Activated CD4-positive, alpha-beta T cell treated with anti-CD3 and anti-CD28 coated beads, Interleukin-2, amount 50 U/mL, for 24 hours (primary cell): ENCODE data around the gene EPB41L1.

Experiments used
- DNase-seq, 2 donors: peaks; one replicate each; pipeline ENCODE4 v3.0.0-alpha.2; 2020; ENCODE audit warnings: low read depth in 1 of 2, low spot score in 1 of 2

Gene EPB41L1

DNA sequence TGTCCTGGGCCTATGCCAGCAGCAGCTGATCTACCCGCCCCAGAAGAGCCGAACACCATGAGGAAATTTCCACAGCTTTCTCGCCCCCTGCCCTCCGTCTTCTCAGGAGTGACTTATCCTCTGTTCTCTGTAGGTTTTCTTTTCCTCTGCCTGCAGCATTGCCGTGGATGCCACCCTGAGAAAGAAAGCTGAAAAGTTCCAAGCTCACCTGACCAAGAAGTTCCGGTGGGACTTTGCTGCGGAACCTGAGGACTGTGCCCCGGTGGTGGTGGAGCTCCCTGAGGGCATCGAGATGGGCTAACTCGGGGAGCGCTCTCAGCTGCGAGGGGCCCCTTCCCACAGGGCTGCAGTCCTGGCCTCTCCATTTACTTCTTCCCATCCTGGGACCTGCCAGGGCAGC, 100.9 kb downstream of the EPB41L1 start:
- DNase-seq: no peak

DNA sequence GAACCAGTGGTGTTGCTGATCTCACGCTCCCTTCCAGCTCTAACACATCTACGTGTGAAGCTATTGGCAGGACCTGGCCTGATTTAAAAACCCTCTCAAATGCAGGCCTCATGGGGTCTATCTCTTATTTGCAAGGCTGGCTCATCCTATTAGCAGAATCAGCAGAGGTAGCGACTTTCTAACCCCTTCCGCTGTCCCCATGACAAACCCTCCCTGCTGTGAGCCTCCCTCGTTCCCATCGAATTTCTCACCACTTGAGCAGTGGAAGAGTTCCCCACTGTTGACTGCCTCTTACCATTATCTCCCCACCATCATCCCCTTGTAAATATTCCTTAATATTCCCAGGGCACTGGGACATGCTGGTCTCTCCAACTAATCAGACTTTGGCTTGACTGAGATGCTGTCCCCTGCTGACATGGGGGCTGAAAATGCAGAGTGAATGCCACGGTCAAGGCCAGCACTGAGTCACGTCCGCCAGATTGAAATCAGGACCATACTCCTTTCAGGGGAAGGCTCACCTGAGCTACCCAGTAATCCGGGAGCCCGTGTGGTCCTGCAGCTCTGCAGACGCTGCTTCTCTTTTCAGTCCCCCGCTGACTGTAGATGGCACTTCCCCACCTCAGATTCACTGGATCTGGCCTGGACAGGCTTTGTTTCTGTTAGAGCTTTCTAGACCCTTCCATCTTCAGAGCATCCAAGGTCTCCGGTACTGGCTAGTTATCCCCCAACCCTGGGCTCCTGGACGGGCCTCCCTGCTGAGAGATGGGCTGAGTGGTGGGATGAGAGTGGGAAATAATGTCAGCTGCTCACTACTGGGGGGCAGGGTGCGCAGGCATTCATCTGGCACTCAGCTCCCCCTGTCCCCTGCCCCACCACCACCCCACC, 104.9 kb downstream of the EPB41L1 start:
- DNase-seq: no peak

DNA sequence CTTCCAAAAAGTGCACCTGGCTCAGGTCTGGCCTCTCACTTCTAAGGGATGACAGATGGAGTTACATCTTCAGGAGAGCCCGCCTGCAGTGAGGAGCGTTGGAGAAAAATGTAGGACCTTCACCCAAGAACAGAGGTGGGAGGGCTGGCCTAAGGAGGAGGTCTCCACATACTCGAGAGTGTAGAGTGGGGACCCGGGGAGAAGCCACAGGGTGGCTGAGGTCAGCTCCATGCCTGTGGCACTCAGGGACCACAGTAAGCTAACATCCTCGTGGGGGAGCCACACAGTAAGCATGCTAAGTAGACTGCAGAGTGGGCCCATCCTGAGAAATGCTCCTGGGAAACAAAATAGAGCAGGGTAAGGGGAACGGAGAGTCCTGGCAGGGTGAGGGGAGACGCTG, 105.8 kb downstream of the EPB41L1 start:
- DNase-seq: no peak

DNA sequence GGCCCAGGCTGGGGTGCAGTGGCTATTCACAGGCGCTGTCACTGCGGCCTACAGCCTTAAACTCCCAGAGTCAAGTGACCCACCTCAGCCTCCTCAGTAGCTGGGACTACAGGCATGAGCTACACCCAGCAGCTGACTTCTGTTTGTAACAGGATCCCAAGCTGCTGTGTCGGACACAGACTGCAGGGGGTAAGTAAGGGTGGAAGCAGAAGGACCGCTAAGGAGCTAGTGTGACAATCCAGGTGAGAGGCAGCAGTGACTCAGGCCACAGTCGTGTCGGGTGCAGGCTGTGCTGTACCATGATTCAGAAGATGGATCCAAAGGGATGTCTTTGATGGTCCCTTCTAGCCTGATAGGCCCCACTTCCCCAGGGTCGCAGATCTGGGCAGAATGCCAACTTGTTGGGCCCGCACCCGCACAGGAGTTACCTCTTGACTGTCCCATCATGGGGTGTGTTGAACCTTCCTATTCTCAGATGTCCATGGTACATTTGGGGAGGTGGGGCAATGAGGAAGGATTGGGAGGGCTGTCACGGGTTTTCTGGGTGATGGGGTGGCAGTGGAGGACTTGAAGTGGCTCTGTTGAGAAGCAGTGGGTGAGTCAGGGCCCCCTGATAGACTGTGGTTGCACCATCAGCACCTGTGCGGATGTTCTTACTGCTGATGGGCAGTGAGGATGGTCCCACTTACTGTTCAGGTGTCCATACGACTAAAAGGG, 107.0 kb downstream of the EPB41L1 start:
- DNase-seq: no peak

GRCh38 chr20:36262440-36262839, 107.9 kb downstream of the EPB41L1 start:
- DNase-seq: no peak

GRCh38 chr20:36264426-36265246, 110.1 kb downstream of the EPB41L1 start:
- DNase-seq: no peak

GRCh38 chr20:36266189-36266588, 111.6 kb downstream of the EPB41L1 start:
- DNase-seq: no peak

DNA sequence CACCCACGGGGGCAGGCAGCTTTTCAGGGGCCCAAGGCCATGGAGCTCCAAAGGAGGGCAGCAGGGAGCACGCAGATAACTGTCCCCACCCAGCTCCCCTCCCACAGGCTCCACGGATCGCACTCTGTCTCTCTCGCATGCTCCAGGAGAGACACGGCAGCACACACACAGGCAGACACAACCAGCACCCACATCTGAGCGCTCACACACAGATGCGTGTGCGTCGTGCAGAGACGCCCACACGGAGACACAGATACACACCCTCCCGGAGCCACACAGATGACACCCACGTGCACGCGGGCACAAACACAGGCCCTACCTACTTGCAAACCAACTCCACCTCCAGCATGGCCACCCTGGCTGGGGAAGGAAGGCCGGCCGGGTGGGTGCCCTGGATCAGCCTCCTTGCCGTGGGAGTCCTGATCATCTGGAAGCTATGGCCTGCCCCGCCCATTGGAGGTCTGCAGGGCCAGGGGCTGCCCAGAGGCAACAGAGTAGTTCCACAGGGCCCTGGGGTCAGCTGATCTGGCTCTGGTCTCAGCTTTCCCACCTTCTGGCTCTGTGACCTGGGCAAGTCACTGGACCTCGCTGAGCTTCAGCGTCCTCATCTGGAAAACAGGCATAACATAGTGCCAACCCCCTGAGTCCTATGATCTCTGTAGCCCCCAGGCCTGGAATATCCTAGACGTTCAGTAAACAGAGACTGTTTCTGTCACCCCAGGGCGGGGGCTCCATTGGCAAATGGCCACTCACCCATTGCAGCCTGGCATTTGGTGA, 113.3 kb downstream of the EPB41L1 start:
- DNase-seq: no peak

GRCh38 chr20:36268440-36269342, 114.2 kb downstream of the EPB41L1 start:
- no peak for DNase-seq

DNA sequence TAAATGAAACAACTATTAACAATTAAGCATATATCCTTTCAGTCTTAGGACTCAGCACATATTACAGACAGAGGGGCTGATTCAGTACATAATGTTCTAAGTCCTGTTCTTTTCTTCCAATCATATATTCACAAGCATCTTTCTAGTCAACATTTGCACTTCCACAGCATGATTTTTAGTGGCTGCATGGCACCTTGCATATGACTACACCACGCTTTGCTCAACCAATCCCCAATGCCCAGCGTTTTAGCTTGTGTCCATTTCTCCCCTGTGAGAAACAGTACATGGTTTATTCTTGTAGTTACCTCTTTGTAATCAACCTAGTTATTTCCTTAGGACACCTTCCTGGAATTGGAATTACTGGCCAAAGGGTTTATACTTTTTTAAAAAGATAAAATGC, 115.0 kb downstream of the EPB41L1 start:
- no peak for DNase-seq

GRCh38 chr20:36270744-36271638, 116.5 kb downstream of the EPB41L1 start:
- DNase-seq: no peak

DNA sequence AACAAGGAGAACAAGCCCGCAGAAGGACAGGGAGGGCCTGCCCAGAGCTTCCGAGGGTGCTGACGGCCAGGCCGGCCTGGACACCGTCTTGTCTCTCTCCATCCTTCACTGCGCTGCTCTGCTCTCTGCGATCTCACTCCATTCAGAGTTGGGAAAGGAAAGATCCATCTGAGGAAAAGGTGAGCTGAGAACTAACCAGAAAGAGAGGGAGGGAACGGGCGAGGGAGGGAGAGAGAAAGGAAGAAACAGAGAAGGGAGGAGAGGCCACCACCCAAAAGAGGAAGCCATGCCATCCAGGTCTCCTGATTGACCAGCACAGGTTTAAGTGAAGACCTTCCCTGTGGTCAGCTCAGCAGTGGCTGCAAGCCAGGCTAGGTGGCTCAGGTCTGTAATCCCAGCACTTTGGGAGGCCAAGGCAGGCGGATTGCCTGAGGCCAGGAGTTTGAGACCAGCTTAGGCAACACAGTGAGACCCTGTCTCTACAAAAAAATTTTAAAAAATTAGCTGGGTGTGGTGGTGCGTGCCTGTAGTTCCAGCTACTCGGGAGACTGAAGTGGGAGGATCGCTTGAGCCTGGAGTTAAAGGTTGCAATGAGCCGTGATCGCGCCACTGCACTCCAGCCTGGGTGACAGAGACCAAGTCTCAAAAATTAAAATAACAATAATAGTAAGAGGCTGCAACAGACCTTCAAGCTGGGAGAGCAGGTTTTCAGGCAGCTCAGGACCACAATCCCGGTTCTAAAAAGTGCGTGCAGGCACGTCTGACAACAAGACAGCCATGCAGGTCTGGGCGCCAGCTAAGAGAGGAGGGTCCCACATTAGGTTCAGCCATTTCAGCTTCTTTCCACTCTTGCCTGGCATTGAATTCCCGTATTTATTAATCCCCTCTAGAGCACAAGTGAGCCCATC, 117.4 kb downstream of the EPB41L1 start:
- no peak for DNase-seq

DNA sequence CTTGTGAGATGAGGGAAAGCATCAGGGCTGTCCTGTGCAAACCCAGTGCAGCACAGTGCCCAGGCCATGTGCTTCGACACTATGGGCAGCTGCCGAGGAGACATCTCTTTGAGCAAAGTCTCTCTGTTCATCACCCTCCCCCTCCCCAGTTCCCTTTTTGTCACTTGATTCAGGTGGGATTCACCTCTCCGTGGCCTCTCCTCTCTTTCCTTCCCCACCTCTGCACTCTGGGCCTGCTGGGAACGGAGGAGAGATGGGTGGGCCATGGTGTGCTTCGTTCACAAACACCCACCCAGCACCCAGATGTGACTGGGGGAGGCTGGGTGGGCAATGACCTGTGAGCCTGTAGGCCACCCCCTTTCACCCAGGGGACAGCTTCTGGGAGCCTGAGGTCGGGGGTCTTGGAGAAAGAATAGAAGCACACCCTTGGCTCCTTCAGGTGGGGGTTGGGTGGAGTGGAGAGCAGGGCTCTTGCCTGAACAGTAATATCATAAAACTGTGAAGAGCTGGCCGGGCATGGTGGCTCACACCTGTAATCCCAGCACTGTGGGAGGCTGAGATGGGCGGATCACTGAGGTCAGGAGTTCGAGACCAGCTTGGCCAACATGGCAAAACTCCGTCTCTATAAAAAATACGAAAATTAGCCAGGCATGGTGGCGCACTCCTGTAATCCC, 118.1 kb downstream of the EPB41L1 start:
- no peak for DNase-seq

DNA sequence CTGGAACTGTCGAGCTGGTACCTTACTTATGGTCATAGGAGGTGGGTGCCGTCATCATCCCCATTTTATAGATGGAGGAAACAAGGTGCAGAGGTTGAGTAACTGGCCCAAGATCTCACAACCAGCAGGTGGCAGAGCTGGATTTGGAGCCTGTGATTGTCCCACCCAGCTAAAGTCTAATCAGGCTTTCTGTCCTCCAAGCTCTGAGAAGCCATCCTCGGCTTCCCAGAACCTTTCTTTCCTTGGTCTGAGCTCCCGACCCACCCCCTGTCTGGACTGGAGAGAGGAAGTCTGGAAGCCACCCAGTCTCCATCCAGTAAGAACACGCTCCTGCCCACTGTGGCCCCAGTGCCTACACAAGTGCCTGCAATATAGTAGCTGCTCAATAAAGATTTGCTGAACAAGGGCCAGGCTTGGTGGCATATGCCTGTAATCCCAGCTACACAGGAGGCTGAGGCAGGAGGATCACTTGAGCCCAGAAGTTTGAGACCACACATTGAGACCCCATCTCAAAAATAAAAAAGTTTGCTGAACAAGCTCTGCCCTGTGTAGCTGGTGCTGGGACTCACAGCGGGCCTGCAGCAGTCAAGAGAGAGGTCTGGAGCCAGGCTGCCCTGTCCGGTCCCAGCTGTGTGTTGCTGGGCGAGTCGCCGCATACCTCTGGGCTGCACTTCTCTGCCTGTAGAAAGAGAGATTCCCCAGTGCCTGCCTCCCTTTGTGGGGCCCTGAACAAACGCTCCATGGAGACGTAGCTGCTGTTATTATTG, 119.1 kb downstream of the EPB41L1 start:
- no peak for DNase-seq

DNA sequence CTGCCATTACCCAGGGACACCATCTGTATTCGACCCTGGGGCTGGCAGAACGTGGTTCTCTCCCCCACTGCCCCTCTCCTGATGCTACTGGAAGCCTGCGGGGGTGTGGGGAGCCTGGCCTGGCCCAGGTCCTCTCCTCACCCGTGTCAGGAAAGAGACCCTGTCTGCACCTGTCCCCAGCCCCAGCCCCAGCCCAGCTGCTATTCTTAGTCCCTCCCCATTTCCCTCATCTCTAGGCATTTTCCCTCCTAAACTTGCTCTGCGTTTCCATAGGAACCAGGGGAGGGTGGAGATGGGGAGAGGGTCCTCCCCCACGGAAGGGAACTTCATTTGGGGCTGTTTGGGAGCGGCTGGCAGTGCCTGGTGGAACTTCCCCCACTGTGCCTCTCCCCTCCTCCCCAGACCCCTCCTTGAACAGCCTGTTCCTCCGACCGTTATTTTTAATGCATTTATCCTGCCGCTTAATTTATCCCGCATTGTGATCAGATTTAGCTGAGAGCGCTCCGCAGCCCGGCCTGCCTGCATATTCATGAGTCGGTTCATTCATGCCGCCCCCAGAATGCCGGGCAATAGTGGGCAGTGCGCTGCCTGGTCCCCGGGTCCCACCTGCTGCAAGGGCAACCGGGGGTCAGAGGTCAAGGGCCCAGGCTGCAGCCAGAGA, 119.8 kb downstream of the EPB41L1 start:
- no peak for DNase-seq

- no peak for DNase-seq
Measured at GRCh38 chr20:36275011-36275410, 120.5 kb downstream of the EPB41L1 start.
